GM12865 (cell line): ENCODE data around the gene ARMH1.
A peak's percentile ranks its signal among the peaks of the same experiment; 100 is the strongest.
"Not testable (repeated sequence)": the region's sequence is repeated elsewhere in the genome, so short reads cannot be mapped to it uniquely, and the experiment has no call there.

ENCODE experiments used
- DNase-seq: peaks from one replicate; pipeline ENCODE4 v3.0.0; 2010; ENCODE audit warnings: low read depth
- H3K4me3 ChIP-seq: 2 replicates; pipeline ENCODE4 v1.5.1; 2011; ENCODE audit warnings: mild to moderate bottlenecking, low read depth, low read length, control low read depth
- CTCF ChIP-seq: IDR thresholded peaks from 2 replicates; pipeline ENCODE4 v1.5.1; 2011; ENCODE audit warnings: low read length, control low read depth, low read depth, inconsistent platforms; ENCODE audit not compliant: insufficient read depth; ENCODE audit errors: missing control alignments

Gene ARMH1

GRCh38 chr1:44660176-44660575 lies 14.3 kb upstream of the ARMH1 start:
- H3K4me3 ChIP-seq, result no peak overlapping the region
- no peak for DNase-seq
- no peak for TF ChIP-seq CTCF

GRCh38 chr1:44661781-44662682 lies 12.5 kb upstream of the ARMH1 start:
- TF ChIP-seq CTCF, result no peak
- no peak overlapping the region for H3K4me3 ChIP-seq
- no peak for DNase-seq

- DNase-seq, result no peak
- H3K4me3 ChIP-seq, result no peak overlapping the region
- TF ChIP-seq CTCF, result no peak
These were observed 11.9 kb upstream of the ARMH1 start for GRCh38 chr1:44662683-44663030.

- no peak for DNase-seq
- no peak overlapping the region for H3K4me3 ChIP-seq
- TF ChIP-seq CTCF, result no peak
These were observed 11.1 kb upstream of the ARMH1 start for GRCh38 chr1:44663417-44663816.

GRCh38 chr1:44664730-44665370 lies 9.7 kb upstream of the ARMH1 start:
- no peak overlapping the region for H3K4me3 ChIP-seq
- TF ChIP-seq CTCF, result no peak
- peak; percentile 49 for DNase-seq

GRCh38 chr1:44666719-44667118 lies 7.8 kb upstream of the ARMH1 start:
- not testable (repeated sequence) for DNase-seq, H3K4me3 ChIP-seq

GRCh38 chr1:44670751-44671640 lies 3.5 kb upstream of the ARMH1 start:
- no peak for TF ChIP-seq CTCF
- DNase-seq, result no peak
- no peak overlapping the region for H3K4me3 ChIP-seq
